Cardiac muscle cell (in vitro differentiated cells and primary cell): ENCODE data around the gene SCN4B. TPM values are rescaled to one million over a fixed set of nuclear protein-coding genes. Genes with fewer than 3 reads are reported as not detected.

ENCODE experiments used
- DNase-seq, 2 donors: peaks; one replicate each; pipeline versions ENCODE4 v3.0.0 to v3.0.0-alpha.2; 2010 to 2017; ENCODE audit warnings: low read depth in 1 of 2, low spot score in 1 of 2
- H3K27ac ChIP-seq: fragments of 200-600 bp; sonication (generic); 2 replicates; pipeline ENCODE4 v1.5.1; 2016
- H3K27me3 ChIP-seq: fragments of 200-600 bp; sonication (generic); 2 replicates; pipeline ENCODE4 v1.6.0; 2016; ENCODE audit warnings: control low read depth
- H3K36me3 ChIP-seq: fragments of 200-600 bp; sonication (generic); 2 replicates; pipeline ENCODE4 v1.5.1; 2016; ENCODE audit warnings: control low read depth
- H3K4me1 ChIP-seq: fragments of 200-600 bp; sonication (generic); 2 replicates; pipeline ENCODE4 v1.8.1; 2017; ENCODE audit warnings: low read depth, mild to moderate bottlenecking, mixed run types
- H3K4me3 ChIP-seq: fragments of 200-600 bp; sonication (generic); 2 replicates; pipeline ENCODE4 v1.5.1; 2016; ENCODE audit warnings: mild to moderate bottlenecking
- H3K9me3 ChIP-seq: fragments of 200-600 bp; sonication (generic); 2 replicates; pipeline ENCODE4 v1.5.1; 2017; ENCODE audit warnings: low read depth, mild to moderate bottlenecking, control low read depth
- CTCF ChIP-seq: IDR thresholded peaks from 2 replicates; pipeline ENCODE4 v1.5.1; 2012; ENCODE audit warnings: low read depth, mild to moderate bottlenecking, low read length
- polyA plus RNA-seq: library from polyadenylated mRNA; unstranded; fragments of >200 nt; fragmentation: Nextera tagmentation; extraction: Ambion mirVana; gene quantifications from 2 replicates; pipeline ENCODE4 v1.2.1, GENCODE V29; 2016
- total RNA-seq: library from RNA; depleted of rRNA; stranded (reverse); fragments of >200 nt; gene quantifications from 2 replicates; pipeline ENCODE4 v1.2.3, GENCODE V29; 2016

Gene SCN4B
- total and polyA plus RNA-seq, 2 experiments from 2014 or later = 0.21 to 0.39 TPM

- no peak overlapping the region for H3K27ac ChIP-seq
- no peak for DNase-seq
- no peaks in the 10 kb centered on the region for H3K9me3 ChIP-seq
- no peak for TF ChIP-seq CTCF
- H3K4me1 ChIP-seq = no peaks in the 10 kb centered on the region
- H3K27me3 ChIP-seq = peaks cover 79% of the 10 kb centered on the region
- no peak overlapping the region for H3K4me3 ChIP-seq
- no peaks in the 10 kb centered on the region for H3K36me3 ChIP-seq
These were observed 14.6 kb upstream of the SCN4B start for GRCh38 chr11:118167253-118167652.

GRCh38 chr11:118166641-118167040, 14.0 kb upstream of the SCN4B start:
- H3K4me1 ChIP-seq = no peaks in the 10 kb centered on the region
- H3K27me3 ChIP-seq = peaks cover 80% of the 10 kb centered on the region
- no peak overlapping the region for H3K27ac ChIP-seq

GRCh38 chr11:118164885-118165284, 12.3 kb upstream of the SCN4B start:
- no peak for TF ChIP-seq CTCF

More at GRCh38 chr11:118166641-118167040, 14.0 kb upstream of the SCN4B start:
- no peak for TF ChIP-seq CTCF
- Histone ChIP-seq H3K9me3 (no peaks in the 10 kb centered on the region), H3K36me3 (no peaks in the 10 kb centered on the region), H3K4me3 (no peak overlapping the region)
- DNase-seq = no peak

GRCh38 chr11:118163494-118163893, 10.9 kb upstream of the SCN4B start:
- Histone ChIP-seq H3K4me1 (no peaks in the 10 kb centered on the region), H3K27ac (no peak overlapping the region), H3K4me3 (no peak overlapping the region), H3K9me3 (no peaks in the 10 kb centered on the region), H3K27me3 (peaks cover 79% of the 10 kb centered on the region), H3K36me3 (no peaks in the 10 kb centered on the region)
- TF ChIP-seq CTCF = no peak
- no peak for DNase-seq

More at GRCh38 chr11:118164885-118165284, 12.3 kb upstream of the SCN4B start:
- no peak for DNase-seq
- no peaks in the 10 kb centered on the region for H3K9me3 ChIP-seq
- H3K27me3 ChIP-seq = peaks cover 79% of the 10 kb centered on the region
- no peak overlapping the region for H3K27ac ChIP-seq
- no peaks in the 10 kb centered on the region for H3K36me3 ChIP-seq
- H3K4me1 ChIP-seq = no peaks in the 10 kb centered on the region
- no peak overlapping the region for H3K4me3 ChIP-seq

GRCh38 chr11:118162846-118163245, 10.2 kb upstream of the SCN4B start:
- Histone ChIP-seq H3K9me3 (no peaks in the 10 kb centered on the region), H3K4me1 (no peaks in the 10 kb centered on the region), H3K27ac (no peak overlapping the region), H3K27me3 (peaks cover 79% of the 10 kb centered on the region), H3K36me3 (no peaks in the 10 kb centered on the region), H3K4me3 (no peak overlapping the region)
- DNase-seq = no peak
- TF ChIP-seq CTCF = no peak

GRCh38 chr11:118161786-118162185, 9.2 kb upstream of the SCN4B start:
- no peak for DNase-seq
- TF ChIP-seq CTCF = no peak
- no peak overlapping the region for H3K27ac ChIP-seq
- no peaks in the 10 kb centered on the region for H3K36me3 ChIP-seq
- no peak overlapping the region for H3K4me3 ChIP-seq
- no peaks in the 10 kb centered on the region for H3K9me3 ChIP-seq
- H3K27me3 ChIP-seq = peaks cover 79% of the 10 kb centered on the region
- no peaks in the 10 kb centered on the region for H3K4me1 ChIP-seq
